GM12874 (cell line): Measurements from ENCODE around the gene ADAMTSL3.

ENCODE experiments used
- TF ChIP-seq, protein P1 (sequence below): IDR thresholded peaks from 2 replicates; pipeline ENCODE4 v1.5.1; 2011; ENCODE audit warnings: low read depth, mild to moderate bottlenecking, control low read depth, low read length, moderate library complexity; ENCODE audit not compliant: insufficient read depth

ADAMTSL3 gene

DNA sequence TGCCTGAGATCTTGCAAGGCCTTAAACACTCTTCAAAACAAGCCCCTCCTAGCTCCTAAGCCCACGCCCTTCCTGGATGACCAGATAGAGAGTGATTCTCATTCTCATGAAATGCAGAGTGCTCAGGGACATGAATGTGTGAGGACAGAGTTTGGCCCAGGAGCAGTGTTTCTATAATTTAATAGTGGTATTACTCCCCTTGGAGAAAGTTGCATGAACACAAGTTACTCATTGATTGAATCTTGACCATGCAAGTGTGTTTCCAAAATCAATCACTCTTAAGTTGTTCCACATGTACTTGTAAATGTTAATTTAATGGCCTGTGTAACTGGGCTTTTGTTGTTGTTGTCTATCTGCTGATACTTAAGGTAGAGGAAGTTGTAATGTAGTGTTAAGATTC lies 181.6 kb downstream of the ADAMTSL3 start:
- TF ChIP-seq, protein P1, sequence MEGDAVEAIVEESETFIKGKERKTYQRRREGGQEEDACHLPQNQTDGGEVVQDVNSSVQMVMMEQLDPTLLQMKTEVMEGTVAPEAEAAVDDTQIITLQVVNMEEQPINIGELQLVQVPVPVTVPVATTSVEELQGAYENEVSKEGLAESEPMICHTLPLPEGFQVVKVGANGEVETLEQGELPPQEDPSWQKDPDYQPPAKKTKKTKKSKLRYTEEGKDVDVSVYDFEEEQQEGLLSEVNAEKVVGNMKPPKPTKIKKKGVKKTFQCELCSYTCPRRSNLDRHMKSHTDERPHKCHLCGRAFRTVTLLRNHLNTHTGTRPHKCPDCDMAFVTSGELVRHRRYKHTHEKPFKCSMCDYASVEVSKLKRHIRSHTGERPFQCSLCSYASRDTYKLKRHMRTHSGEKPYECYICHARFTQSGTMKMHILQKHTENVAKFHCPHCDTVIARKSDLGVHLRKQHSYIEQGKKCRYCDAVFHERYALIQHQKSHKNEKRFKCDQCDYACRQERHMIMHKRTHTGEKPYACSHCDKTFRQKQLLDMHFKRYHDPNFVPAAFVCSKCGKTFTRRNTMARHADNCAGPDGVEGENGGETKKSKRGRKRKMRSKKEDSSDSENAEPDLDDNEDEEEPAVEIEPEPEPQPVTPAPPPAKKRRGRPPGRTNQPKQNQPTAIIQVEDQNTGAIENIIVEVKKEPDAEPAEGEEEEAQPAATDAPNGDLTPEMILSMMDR, result no peak

DNA sequence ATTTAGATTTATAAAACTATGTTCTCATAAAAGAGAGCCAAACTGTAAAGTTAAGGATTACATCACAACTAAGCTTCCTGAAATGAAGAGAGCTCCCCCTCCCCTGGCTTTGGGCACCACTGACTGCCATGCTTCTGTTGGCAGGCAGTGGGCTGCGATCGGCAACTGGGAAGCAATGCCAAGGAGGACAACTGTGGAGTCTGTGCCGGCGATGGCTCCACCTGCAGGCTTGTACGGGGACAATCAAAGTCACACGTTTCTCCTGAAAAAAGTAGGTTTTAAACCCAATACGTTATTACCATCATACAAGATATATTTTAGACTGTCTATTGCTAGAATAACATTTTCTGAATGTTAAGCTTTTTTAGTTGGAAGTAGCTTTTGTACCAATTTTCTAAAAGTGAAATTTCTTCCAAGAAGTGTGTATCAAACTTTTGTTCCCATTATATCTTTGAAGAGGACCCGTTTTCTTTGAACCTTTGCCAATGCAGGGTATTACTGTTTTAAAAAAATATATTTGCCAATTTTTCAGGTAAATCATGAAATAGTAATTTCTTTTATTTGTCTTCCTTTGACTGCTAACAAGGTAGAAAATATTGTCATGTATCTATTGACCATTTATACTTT lies 184.1 kb downstream of the ADAMTSL3 start:
- TF ChIP-seq, protein P1, result peak; percentile 55

DNA sequence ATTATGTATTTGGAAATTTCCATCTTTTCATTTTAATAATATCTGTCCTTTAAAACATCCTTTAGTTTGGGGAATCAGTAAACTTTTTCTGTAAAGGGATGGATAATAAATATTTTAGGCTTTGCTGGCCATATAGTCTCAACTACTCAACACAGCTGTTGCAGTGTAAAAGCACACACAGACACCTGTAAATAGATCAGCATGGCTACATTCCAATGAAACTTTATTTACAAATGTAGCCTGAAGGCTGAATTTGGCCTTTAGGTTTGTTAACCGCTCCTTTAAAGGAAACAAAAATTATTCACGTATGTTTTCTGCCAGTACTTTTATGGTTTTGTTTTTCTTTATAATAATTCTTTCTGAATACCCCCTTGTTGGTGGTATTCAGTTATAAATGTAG lies 184.8 kb downstream of the ADAMTSL3 start:
- TF ChIP-seq, protein P1, result no peak

DNA sequence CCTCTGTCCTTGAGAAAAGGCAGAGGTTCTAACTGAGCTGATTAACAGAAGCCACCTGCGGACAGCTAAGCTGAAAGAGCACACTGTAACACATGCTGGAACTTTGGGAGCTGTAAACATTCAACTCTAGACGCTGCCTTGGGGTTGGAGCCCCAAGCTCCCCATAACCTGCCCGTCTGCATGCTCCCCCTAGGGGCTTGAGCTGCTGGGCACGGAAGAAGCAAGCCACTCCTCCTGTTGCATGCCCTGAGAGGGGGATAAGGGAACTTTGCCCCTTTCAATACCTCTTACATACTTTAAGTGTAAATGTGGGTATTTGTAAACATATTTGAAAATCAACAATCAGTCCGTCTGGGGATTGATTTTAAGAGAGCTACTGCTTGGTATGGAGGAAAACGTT lies 188.4 kb downstream of the ADAMTSL3 start:
- TF ChIP-seq, protein P1, result no peak

DNA sequence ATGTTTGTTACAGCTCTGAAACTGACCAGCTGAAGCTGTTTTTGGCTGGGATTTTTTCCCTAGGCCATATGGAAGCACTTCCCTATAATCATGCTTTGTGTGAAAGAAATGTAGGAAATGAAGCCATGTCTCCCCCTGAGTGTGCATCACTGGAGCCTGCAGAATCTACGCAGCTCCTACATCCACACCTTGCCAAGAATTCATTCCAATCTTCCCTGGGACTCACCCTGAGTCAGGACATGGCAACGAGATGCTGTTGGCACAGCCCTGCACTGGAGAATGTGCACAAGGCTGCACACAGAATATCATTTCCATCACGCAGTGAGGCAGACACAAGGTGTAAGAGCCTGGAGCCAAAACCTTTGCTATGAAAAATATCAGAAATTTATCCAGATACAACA lies 189.5 kb downstream of the ADAMTSL3 start:
- TF ChIP-seq, protein P1, result no peak

DNA sequence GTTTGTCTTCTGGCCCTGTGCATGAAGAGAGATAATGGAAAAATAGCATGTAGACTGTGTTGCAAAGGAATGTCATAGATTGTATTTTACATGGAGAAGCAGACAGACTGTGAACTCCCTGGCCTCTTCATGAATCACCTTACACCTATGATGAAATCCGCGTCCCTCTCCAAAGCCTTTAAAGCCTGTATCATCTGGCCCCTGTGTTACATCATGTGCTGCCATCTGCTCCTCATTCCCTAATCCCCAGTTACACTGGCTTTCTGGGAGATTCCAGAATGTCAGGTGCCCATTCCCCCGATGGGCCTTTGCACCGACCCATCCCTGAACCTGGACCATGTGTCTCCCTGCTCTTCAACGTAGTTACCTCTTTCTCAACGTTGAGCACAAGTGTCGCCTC lies 190.8 kb downstream of the ADAMTSL3 start:
- TF ChIP-seq, protein P1, result no peak

DNA sequence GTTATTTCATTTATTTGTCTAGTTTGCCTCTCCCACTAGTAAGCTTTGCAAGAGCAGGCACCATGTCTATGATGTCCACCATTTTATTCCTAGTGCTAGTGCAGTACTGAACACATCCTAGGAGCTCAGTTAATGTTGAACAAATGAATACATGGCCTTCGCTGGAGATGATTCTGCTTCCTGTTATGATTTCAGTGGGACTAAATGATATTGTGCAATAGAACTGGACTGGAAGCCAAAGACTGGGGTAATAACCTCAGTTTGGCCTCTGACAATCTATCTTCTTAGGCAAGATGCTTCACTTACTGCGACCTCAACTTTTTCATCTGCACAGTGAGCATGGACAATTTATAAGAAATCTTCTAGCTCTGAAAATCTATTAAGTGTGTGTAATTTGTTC lies 191.3 kb downstream of the ADAMTSL3 start:
- TF ChIP-seq, protein P1, result no peak

DNA sequence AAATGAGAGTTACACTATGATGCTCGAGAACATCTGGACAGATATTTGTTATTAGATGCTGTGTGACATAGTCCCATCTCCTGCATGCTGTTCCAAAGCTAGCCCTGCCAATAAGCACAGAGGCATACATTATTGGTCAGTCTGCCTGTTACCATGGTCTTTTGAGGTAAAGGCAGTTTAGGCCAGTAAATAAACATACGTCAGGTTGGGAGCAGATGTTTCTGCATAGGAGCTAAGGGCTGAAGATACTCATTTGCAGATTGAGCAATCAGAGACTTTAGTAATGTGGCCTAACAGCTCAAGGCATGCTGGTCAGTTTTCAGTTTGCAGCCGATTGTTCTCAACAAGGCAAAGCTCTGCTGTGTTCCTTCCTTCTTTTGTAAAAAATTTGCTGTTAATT lies 192.9 kb downstream of the ADAMTSL3 start:
- TF ChIP-seq, protein P1, result no peak
